NT2/D1 (cell line): ENCODE measurements around the gene CACNA2D1.
"Not testable (repeated sequence)": the region's sequence is repeated elsewhere in the genome, so short reads cannot be mapped to it uniquely, and the experiment has no call there.

ENCODE experiments used
- DNase-seq: peaks from one replicate; pipeline ENCODE4 v3.0.0-alpha.2; 2011; ENCODE audit warnings: low read depth, low spot score
- H3K27me3 ChIP-seq: 2 replicates; pipeline ENCODE4 v1.6.0; 2011; ENCODE audit warnings: mild to moderate bottlenecking; ENCODE audit not compliant: insufficient read length, insufficient read depth
- H3K36me3 ChIP-seq: 2 replicates; pipeline ENCODE4 v1.6.1; 2011; ENCODE audit warnings: mild to moderate bottlenecking, low read length, mixed read lengths; ENCODE audit not compliant: insufficient read depth, insufficient read length
- H3K4me1 ChIP-seq: 2 replicates; pipeline ENCODE4 v1.5.1; 2011; ENCODE audit not compliant: insufficient read depth, insufficient read length
- H3K4me3 ChIP-seq: 2 replicates; pipeline ENCODE4 v1.5.1; 2011; ENCODE audit warnings: low read depth; ENCODE audit not compliant: insufficient read length
- H3K9ac ChIP-seq: 2 replicates; pipeline ENCODE4 v1.6.0; 2011; ENCODE audit warnings: low read depth; ENCODE audit not compliant: insufficient read length
- H3K9me3 ChIP-seq: 2 replicates; pipeline ENCODE4 v1.5.1; 2011; ENCODE audit warnings: mild to moderate bottlenecking, low read length; ENCODE audit not compliant: insufficient read depth
- SUZ12 ChIP-seq: IDR thresholded peaks from 2 replicates; pipeline ENCODE4 v1.6.1; 2011; ENCODE audit not compliant: insufficient read length, insufficient read depth; ENCODE audit errors: extremely low read depth
- YY1 ChIP-seq: IDR thresholded peaks from 2 replicates; pipeline ENCODE4 v1.6.1; 2011; ENCODE audit not compliant: insufficient read length, insufficient read depth
- ZNF274 ChIP-seq: IDR thresholded peaks from 2 replicates; pipeline ENCODE4 v1.6.1; 2011; ENCODE audit warnings: mild to moderate bottlenecking, low read depth, low read length

CACNA2D1 gene

DNA sequence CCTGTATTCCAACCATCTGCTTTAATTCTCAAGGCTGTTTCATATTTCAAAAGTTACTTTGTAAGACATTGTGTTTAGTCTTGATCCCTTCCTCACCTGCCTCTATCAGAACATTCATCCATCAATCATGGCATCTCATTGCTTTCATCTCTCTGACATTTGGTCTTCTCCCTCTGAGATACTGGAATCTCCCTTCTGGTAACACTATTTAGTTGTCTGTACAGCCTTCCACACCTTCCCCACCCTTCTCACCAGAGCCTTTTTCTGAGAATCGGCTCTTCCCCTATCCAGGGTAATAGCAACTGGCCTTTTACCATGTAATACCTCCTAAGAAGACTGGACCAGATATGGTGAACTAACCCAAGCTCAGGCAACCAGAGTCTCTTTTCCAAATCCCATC lies 10.1 kb downstream of the CACNA2D1 start:
- Histone ChIP-seq H3K9me3 (no peaks in the 10 kb centered on the region), H3K9ac (no peak overlapping the region), H3K27me3 (no peaks in the 10 kb centered on the region), H3K4me1 (no peaks in the 10 kb centered on the region), H3K4me3 (no peak overlapping the region), H3K36me3 (no peaks in the 10 kb centered on the region)
- DNase-seq = no peak
- TF ChIP-seq YY1 = no peak
- TF ChIP-seq ZNF274 = no peak
- TF ChIP-seq SUZ12 = no peak

DNA sequence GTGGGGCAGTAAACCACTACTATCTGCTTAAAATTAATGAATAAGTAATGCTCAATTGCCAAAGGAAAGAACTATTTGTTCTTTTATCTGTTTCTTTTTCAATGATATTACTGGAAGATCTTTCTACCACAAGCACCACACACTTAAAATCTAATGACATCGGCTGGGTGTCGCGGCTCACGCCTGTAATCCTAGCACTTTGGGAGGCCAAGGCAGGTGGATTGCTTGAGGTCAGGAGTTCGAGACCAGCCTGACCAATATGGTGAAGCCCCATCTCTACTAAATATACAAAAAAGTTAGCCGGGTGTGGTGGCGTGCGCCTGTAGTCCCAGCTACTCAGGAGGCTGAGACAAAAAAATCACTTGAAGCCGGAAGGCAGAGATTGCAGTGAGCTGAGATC lies 10.8 kb downstream of the CACNA2D1 start:
- not testable (repeated sequence) for H3K4me3 ChIP-seq, H3K36me3 ChIP-seq, H3K27me3 ChIP-seq, H3K4me1 ChIP-seq, H3K9me3 ChIP-seq, DNase-seq, H3K9ac ChIP-seq

GRCh38 chr7:82430500-82431465 lies 12.8 kb downstream of the CACNA2D1 start:
- H3K9me3 ChIP-seq = no peaks in the 10 kb centered on the region

GRCh38 chr7:82429408-82429807 lies 14.2 kb downstream of the CACNA2D1 start:
- H3K27me3 ChIP-seq = no peaks in the 10 kb centered on the region
- TF ChIP-seq SUZ12 = no peak
- no peak for TF ChIP-seq ZNF274
- TF ChIP-seq YY1 = no peak

More at GRCh38 chr7:82430500-82431465, 12.8 kb downstream of the CACNA2D1 start:
- TF ChIP-seq YY1 = no peak
- TF ChIP-seq ZNF274 = no peak
- no peak for TF ChIP-seq SUZ12
- Histone ChIP-seq H3K27me3 (no peaks in the 10 kb centered on the region), H3K9ac (no peak overlapping the region), H3K4me3 (no peak overlapping the region), H3K36me3 (no peaks in the 10 kb centered on the region), H3K4me1 (no peaks in the 10 kb centered on the region)
- no peak for DNase-seq

DNA sequence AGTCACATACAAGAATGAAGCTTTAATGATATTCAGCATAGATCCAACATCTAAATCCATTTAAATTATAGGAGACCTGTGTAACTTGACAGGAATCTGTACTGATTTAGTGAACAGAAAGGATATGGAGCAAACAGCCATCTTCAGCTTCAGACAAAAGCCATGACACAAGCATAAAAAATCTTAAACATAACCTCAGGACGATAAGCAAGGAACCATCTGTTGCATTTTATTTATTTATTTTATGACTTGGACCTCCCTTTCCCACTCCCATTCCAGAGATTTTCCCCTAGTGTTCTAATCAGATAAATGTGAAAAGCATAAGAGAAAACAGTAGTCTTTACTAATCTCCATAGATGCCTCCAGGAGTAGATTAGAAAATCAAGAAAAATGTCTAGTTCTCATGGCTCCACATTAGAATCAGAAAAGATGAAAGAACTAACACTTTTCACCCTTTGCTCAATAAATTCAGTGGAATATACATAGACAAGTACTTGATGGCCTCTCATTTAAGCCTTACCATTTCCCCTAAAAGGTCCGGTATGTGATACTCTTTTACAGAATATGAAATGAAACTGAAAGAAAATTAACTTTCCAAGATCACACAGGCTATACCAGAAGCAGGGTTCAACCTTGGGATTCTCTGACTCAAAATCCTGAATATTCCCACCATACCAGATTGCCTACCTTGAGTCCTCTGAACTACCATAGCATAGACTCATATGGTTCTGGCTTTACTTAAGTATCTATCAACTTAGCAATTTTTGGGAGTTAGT lies 15.2 kb downstream of the CACNA2D1 start:
- DNase-seq = no peak

More at GRCh38 chr7:82429408-82429807, 14.2 kb downstream of the CACNA2D1 start:
- Histone ChIP-seq H3K9me3 (no peaks in the 10 kb centered on the region), H3K9ac (no peak overlapping the region), H3K36me3 (no peaks in the 10 kb centered on the region), H3K4me1 (no peaks in the 10 kb centered on the region), H3K4me3 (no peak overlapping the region)
- DNase-seq = no peak

GRCh38 chr7:82423446-82423845 lies 20.1 kb downstream of the CACNA2D1 start:
- Histone ChIP-seq H3K27me3 (no peaks in the 10 kb centered on the region), H3K9me3 (no peaks in the 10 kb centered on the region), H3K36me3 (no peaks in the 10 kb centered on the region), H3K9ac (no peak overlapping the region), H3K4me1 (no peaks in the 10 kb centered on the region), H3K4me3 (no peak overlapping the region)
- no peak for DNase-seq
- no peak for TF ChIP-seq ZNF274
- no peak for TF ChIP-seq YY1
- TF ChIP-seq SUZ12 = no peak

More for the DNA sequence above, 15.2 kb downstream of the CACNA2D1 start:
- no peaks in the 10 kb centered on the region for H3K27me3 ChIP-seq
- no peak overlapping the region for H3K9ac ChIP-seq
- H3K36me3 ChIP-seq = no peaks in the 10 kb centered on the region
- no peak overlapping the region for H3K4me3 ChIP-seq
- TF ChIP-seq SUZ12 (no peak), YY1 (no peak), ZNF274 (no peak)
- no peaks in the 10 kb centered on the region for H3K9me3 ChIP-seq
- H3K4me1 ChIP-seq = no peaks in the 10 kb centered on the region

- DNase-seq = no peak
- H3K27me3 ChIP-seq = no peaks in the 10 kb centered on the region
- H3K36me3 ChIP-seq = no peaks in the 10 kb centered on the region
- H3K9ac ChIP-seq = no peak overlapping the region
- TF ChIP-seq YY1 (no peak), ZNF274 (no peak), SUZ12 (no peak)
- no peaks in the 10 kb centered on the region for H3K9me3 ChIP-seq
- no peaks in the 10 kb centered on the region for H3K4me1 ChIP-seq
- no peak overlapping the region for H3K4me3 ChIP-seq
Observed at GRCh38 chr7:82419200-82419599, 24.4 kb downstream of the CACNA2D1 start.
